Measurements from ENCODE around the gene C22orf39.

DNA sequence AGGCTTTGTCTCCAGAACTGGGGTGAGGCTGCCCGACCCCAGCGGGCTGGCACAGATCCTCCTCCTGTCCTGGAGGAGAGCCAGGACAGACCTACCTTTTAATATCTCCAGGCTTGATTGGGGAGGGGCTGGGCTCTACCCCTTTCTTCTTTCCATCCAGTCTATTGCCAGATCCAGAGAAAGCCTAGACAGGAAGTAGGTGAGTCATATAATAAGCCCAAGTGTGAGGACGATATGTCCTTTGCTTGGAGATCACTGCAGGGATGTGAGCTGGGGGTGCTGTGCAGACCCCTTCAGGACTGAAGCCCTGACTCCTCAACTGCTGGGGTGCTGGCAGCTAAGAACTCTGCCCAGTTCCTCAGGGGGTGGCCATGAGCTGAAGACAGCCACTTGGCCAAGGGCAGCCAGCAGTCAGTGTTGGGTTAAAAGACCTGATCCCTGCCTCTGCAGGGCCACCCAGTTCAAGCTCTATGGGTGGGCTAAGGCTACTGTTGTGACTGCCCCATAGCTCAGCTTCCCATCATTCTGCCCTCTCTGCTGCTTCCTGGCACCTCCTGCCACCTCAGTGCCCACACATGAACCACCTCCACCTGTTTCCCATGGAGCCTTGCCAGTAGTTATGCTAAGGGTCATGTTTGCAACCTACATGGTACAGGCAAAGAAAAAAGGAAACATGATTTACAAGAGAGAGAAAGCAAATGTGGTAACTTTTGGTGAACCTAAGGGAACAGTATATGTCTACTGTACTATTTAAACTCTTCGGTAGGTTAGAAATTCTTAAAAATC lies 8.3 kb upstream of the C22orf39 start:
- TF ChIP-seq EP300 (IDR thresholded peaks at IDR 0.05; ENCODE audit: borderline replicate concordance in 1 of 2, low read depth in 1 of 2, low read length in 1 of 2) (no peak), ELF1 (IDR thresholded peaks at IDR 0.05) (no peak), EZH2phosphoT487 (IDR thresholded peaks at IDR 0.05; ENCODE audit: borderline replicate concordance, low read depth) (no peak)
- TF ChIP-seq, protein P1, sequence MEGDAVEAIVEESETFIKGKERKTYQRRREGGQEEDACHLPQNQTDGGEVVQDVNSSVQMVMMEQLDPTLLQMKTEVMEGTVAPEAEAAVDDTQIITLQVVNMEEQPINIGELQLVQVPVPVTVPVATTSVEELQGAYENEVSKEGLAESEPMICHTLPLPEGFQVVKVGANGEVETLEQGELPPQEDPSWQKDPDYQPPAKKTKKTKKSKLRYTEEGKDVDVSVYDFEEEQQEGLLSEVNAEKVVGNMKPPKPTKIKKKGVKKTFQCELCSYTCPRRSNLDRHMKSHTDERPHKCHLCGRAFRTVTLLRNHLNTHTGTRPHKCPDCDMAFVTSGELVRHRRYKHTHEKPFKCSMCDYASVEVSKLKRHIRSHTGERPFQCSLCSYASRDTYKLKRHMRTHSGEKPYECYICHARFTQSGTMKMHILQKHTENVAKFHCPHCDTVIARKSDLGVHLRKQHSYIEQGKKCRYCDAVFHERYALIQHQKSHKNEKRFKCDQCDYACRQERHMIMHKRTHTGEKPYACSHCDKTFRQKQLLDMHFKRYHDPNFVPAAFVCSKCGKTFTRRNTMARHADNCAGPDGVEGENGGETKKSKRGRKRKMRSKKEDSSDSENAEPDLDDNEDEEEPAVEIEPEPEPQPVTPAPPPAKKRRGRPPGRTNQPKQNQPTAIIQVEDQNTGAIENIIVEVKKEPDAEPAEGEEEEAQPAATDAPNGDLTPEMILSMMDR (IDR thresholded peaks at IDR 0.05), result no peak
- TF ChIP-seq, protein P2, sequence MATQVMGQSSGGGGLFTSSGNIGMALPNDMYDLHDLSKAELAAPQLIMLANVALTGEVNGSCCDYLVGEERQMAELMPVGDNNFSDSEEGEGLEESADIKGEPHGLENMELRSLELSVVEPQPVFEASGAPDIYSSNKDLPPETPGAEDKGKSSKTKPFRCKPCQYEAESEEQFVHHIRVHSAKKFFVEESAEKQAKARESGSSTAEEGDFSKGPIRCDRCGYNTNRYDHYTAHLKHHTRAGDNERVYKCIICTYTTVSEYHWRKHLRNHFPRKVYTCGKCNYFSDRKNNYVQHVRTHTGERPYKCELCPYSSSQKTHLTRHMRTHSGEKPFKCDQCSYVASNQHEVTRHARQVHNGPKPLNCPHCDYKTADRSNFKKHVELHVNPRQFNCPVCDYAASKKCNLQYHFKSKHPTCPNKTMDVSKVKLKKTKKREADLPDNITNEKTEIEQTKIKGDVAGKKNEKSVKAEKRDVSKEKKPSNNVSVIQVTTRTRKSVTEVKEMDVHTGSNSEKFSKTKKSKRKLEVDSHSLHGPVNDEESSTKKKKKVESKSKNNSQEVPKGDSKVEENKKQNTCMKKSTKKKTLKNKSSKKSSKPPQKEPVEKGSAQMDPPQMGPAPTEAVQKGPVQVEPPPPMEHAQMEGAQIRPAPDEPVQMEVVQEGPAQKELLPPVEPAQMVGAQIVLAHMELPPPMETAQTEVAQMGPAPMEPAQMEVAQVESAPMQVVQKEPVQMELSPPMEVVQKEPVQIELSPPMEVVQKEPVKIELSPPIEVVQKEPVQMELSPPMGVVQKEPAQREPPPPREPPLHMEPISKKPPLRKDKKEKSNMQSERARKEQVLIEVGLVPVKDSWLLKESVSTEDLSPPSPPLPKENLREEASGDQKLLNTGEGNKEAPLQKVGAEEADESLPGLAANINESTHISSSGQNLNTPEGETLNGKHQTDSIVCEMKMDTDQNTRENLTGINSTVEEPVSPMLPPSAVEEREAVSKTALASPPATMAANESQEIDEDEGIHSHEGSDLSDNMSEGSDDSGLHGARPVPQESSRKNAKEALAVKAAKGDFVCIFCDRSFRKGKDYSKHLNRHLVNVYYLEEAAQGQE (IDR thresholded peaks at IDR 0.05; ENCODE audit: low read depth, low read length), result no peak

Data from SK-N-SH (cell line).